GM12892 (cell line): ENCODE results near the gene TENT4A.

ENCODE experiments used
- DNase-seq: peaks from one replicate; pipeline ENCODE4 v3.0.0; 2011; ENCODE audit not compliant: insufficient read length
- FAIRE-seq: peaks from 2 replicates; lab custom pipeline; 2011; peaks lifted over from hg19 to GRCh38; lab: Jason Lieb, UNC
- POLR2A ChIP-seq: IDR thresholded peaks from 2 replicates; pipeline ENCODE4 v1.6.1; 2011; ENCODE audit warnings: low read depth, low read length, control low read depth
- POLR2AphosphoS5 ChIP-seq: IDR thresholded peaks from 2 replicates; pipeline ENCODE4 v1.6.1; 2011; ENCODE audit warnings: low read depth, low read length, control low read depth
- TAF1 ChIP-seq: IDR thresholded peaks from 2 replicates; pipeline ENCODE4 v1.6.1; 2011; ENCODE audit warnings: low read depth, mild to moderate bottlenecking, control low read depth, low read length, borderline replicate concordance

TENT4A gene

GRCh38 chr5:6682239-6682638, 31.0 kb upstream of the TENT4A start:
- TF ChIP-seq POLR2A = no peak
- no peak for TF ChIP-seq TAF1
- TF ChIP-seq POLR2AphosphoS5 = no peak
- DNase-seq (no peak), FAIRE-seq (no peak)

GRCh38 chr5:6683241-6683640, 30.0 kb upstream of the TENT4A start:
- DNase-seq (no peak), FAIRE-seq (no peak)
- TF ChIP-seq POLR2AphosphoS5 (no peak), POLR2A (no peak), TAF1 (no peak)

GRCh38 chr5:6684075-6684474, 29.2 kb upstream of the TENT4A start:
- no peak for FAIRE-seq
- no peak for DNase-seq
- TF ChIP-seq POLR2AphosphoS5 (no peak), TAF1 (no peak), POLR2A (no peak)

GRCh38 chr5:6686501-6686900, 26.7 kb upstream of the TENT4A start:
- FAIRE-seq (no peak), DNase-seq (no peak)
- TF ChIP-seq TAF1 (no peak), POLR2AphosphoS5 (no peak), POLR2A (no peak)

GRCh38 chr5:6686915-6687409, 26.3 kb upstream of the TENT4A start:
- no peak for TF ChIP-seq POLR2A
- TF ChIP-seq POLR2AphosphoS5 = no peak
- no peak for TF ChIP-seq TAF1
- no peak for DNase-seq
- FAIRE-seq = no peak

- FAIRE-seq (no peak), DNase-seq (no peak)
- TF ChIP-seq POLR2A = no peak
- TF ChIP-seq POLR2AphosphoS5 = no peak
- TF ChIP-seq TAF1 = no peak
These were observed 25.7 kb upstream of the TENT4A start for GRCh38 chr5:6687505-6687904.

- FAIRE-seq (no peak), DNase-seq (no peak)
- TF ChIP-seq POLR2AphosphoS5 (no peak), TAF1 (no peak), POLR2A (no peak)
These were observed 20.3 kb upstream of the TENT4A start for GRCh38 chr5:6692906-6693305.

- FAIRE-seq (no peak), DNase-seq (no peak)
- TF ChIP-seq TAF1 (no peak), POLR2A (no peak), POLR2AphosphoS5 (no peak)
These were observed 14.5 kb upstream of the TENT4A start for GRCh38 chr5:6698696-6699095.

GRCh38 chr5:6699357-6699756, 13.9 kb upstream of the TENT4A start:
- TF ChIP-seq POLR2A (no peak), POLR2AphosphoS5 (no peak)
- FAIRE-seq (no peak), DNase-seq (no peak)

- no peak for TF ChIP-seq POLR2A
- no peak for TF ChIP-seq POLR2AphosphoS5
- TF ChIP-seq TAF1 = no peak
- FAIRE-seq (no peak), DNase-seq (no peak)
These were observed 13.1 kb upstream of the TENT4A start for GRCh38 chr5:6700074-6700684.

- TF ChIP-seq TAF1 (no peak), POLR2A (no peak), POLR2AphosphoS5 (no peak)
- FAIRE-seq (no peak), DNase-seq (no peak)
These were observed 12.4 kb upstream of the TENT4A start for GRCh38 chr5:6700685-6701355.

GRCh38 chr5:6701491-6701890, 11.7 kb upstream of the TENT4A start:
- no peak for TF ChIP-seq POLR2A
- TF ChIP-seq TAF1 = no peak
- no peak for TF ChIP-seq POLR2AphosphoS5

More at GRCh38 chr5:6701491-6701890, 11.7 kb upstream of the TENT4A start:
- DNase-seq = no peak
- no peak for FAIRE-seq
